DMS 273 (cell line): ENCODE results near the gene USP47.

Source experiments
- DNase-seq: peaks from one replicate; lab custom pipeline; 2025; ENCODE audit not compliant: unreplicated experiment; lab: John Stamatoyannopoulos, UW

USP47 gene

GRCh38 chr11:11965656-11966353 lies 124.0 kb downstream of the USP47 start:
- no peak for DNase-seq

- DNase-seq = no peak
Observed at GRCh38 chr11:11966354-11966741, 124.6 kb downstream of the USP47 start.

GRCh38 chr11:11966826-11967668 lies 125.3 kb downstream of the USP47 start:
- DNase-seq = peak; percentile 83

DNA sequence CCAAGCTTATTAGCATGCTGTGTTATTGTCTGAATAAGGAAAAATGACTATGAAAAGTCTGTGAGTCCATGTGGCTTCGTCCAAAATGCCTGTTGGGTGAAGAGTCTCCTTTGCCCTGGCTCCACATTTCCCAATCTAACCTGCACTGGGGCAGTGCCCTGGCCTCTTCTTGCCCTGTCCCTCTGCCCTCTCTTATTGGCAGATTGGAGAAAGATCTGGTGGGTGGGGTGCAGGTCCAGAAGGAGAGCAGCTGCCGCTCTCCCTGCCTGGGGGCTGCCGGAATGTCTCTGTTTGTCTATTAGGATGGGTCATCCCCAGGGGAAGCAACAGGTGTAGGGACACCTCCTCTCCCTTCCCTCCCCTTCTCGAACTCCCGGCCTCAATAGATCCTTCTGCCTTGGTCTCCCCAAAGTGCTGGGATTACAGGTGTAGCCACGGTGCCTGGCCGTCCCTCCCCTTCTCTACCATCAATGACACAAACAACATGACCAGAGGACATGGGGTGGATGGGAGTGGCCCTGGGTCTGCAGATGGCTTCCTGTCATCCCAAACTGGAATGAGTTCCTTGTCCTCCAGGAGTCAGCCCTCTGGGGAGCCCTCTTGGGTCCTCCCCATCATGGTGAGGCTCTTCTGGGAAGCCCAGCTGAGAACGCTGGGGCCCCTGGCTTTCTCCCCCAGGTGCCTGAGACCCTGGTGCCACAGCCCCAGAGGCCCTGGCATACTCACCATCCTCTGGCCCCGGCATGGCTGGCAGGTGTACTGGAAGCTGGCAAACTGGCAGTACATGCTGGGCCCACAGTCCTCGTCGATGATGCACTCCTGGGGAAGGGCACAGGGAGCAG lies 126.1 kb downstream of the USP47 start:
- peak; percentile 79 for DNase-seq

- DNase-seq = peak; percentile 94
Observed at GRCh38 chr11:11968511-11969280, 126.9 kb downstream of the USP47 start.

DNA sequence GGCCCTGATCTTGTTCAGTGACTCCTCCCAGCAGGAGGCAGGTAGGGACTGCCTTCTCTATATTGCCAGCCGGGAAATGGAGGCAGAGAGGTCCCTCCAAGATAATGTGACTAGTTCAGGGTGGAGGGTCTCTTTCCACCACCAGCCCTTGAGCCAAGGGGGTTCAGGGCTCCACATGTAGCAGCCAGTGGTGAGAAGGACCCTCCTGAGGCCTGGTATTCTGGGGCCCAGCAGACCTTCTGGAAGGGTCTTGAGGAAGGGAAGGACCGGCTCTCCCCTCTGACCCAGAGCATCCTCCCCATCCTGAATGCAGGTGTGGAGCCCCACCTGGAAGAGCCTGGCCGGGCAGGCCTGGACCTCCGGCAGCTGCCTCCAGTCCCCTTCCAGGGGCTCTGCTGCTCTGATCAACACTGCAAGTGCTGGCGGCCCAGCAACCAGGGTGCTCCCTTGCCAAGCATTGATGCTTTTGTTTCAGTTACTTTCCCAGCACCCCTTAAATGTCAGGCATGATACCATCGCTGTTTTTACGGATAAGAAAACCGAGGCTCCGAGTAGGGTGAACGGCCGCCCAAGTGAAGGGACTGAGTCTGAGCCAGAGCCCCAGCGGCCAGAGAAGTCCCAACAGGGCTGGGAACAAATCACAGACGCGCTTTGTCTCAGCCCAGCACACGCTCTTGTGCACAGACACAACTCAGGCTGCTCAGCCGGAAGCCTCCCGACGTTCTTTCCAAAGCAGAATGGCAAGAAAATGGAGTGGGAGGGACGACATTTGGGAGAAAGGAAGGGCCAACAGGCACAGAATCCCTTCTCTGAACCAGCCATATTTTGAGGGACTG lies 127.8 kb downstream of the USP47 start:
- DNase-seq = no peak

DNA sequence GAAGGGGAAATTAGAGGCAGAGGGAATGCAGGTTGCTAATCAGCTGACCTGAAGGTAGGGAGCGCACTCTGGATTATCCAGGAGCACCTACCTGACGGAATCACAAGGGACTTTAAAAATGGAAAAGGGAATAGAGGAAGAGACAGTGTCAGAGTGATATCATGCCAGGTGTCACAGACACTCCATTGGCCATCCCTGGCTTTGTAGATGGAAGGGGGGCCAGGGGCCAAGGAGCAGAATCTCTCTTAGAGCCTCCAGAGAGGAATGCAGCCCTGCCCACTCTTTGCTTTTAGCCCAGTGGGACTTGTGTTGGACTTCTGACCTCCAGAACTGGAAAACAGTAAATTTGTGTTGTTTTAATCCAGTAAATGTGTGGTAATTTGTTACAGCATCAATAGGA lies 128.8 kb downstream of the USP47 start:
- no peak for DNase-seq

- DNase-seq = peak; percentile 87
Observed at GRCh38 chr11:11971906-11972547, 130.3 kb downstream of the USP47 start.

GRCh38 chr11:11972730-11973341 lies 131.1 kb downstream of the USP47 start:
- no peak for DNase-seq

DNA sequence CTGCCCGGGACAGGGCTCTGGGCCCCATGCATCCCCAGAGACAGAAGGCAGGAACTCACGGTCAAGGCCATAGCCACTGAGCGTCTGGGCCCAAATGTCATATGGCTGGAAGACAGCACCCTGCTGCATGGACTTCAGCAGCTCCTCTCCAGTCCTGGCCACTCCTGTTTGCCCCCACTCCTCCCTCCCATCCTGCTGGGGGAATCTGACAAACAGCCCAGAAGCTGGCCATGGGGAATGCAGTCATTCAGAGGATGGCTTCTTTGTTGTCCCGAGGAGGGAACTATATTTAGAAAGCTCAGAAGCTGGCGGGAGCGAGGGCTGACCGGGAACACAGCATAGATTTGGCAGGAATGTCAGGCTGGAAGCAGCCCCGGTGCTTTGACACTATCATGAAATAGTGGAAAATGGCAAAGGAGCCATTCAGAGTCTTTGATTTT lies 131.6 kb downstream of the USP47 start:
- peak; percentile 31 for DNase-seq

DNA sequence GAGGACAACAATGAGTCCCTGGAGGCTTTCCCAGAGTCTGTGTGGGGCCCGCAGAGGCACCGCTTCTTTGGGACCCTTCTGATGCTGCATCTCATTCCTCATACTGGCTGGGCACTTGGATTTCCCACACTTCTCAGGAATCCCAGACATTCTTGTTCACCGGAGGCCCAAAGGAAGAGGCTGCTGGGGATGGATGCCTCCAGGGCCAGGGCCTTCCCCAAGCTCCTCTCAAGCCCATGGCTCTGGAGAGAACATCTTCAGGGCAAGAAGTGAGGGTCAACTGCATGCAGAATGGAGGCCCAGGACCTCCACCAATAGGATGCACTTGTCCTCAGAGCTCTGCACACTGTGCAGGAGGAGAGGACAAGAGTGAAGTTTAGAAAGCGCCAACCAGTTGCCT lies 132.1 kb downstream of the USP47 start:
- DNase-seq = no peak

DNA sequence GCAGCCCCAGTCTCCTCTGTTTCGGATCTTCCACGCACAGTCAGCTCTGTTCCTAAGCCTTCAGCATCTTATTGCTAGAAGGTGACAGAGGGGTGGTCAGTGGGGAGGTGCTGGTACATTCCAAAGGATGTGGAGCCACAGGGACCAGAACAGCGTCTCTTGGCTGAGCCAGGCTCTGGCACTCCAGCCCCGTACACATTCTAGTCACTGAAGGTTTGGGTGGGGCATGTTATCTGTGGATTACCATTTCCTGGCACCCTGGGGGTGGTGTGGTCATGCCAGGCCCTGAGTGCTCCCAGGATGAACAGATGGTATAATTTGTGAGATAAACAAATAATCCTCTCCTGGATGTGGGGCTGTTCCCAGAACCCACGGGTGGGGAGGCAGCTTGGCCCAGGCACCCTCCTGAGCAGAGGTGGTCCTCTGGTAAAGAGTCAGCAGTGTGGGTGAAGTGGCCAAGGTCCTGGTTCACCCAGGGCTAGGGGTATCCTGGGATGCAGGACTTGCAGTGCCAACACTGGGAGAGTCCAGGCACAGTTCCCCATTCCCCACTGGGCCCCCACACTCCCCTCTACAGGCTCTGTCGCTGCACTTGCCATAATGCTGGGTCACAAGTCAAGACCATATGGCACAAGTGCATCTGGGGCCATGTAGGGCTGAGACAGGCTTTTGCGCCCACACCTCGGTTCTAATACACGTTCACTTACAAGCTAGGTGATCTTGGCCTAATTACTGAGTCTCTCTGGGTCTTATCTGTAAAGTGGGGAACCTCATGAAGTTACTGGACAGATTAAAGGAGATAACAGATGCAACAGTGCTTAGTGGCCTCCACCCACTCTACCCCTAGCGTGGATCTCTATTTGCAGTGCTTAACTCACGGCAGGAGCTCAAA lies 133.7 kb downstream of the USP47 start:
- DNase-seq = peak; percentile 85

DNA sequence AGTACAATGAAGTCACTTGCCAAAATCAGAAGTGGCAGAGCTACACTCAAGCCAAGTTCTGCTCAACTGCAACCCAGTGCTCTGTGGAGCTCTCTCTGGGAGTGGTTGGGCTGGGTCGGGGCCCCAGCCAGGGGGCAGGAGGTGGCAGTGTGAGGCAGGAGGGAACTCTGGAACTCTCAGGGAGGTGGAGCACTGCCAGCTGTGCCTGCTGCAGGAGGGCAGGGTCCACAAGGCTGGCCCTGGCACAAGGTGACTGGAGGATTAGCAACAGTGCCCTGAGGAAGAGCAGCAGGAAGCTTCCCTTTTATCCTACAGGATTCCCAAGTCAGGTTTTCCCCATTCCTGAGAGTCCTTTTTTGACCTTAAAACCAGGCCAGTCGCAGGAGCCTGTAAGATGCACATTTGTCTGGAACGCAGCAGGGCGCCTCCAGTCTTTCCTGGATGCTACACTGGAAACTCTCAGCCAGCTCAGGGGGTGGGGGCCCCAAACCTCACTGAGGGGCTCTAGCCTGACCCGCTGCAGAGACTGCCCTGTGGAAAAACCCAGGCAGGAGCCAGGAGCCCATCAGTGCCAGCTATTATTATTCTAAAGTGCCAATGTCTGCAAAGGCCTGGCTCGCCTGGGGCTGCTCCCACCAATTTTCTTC lies 134.8 kb downstream of the USP47 start:
- DNase-seq = peak; percentile 64

DNA sequence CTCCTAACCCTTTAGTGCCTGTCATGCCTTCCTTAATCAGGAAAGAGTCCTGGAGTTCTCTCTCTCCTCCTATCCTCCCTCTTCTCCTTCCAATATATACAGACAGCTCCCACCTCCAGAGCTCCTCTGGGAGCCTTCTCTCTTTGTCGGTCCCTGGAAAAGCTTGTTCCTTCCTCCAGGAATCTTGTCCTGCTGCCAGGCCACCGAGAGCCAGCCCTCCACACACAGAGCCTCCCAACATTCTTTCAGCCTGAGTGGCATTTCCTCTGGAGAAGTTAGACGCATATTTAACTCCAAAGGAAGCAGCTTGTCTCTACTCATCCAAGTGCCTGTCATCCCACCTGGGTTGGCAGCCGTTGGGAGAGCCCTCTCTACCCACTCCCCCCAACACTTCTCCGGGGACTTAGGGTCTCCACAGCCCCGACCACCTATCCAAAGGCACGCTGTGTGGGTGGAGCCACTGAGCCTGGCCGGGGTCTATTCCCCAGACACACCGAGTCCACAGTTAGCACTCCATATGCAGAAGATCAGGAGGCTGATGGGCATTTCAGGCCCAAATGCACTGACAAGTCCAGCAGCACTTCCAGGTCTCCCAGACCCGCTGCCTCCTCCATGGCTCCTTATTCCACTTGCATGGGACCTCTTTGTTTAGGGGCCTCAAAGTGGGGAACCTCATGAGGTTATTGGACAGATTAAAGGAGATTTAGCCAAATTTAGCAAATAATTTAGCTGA lies 135.6 kb downstream of the USP47 start:
- DNase-seq = peak; percentile 66

DNA sequence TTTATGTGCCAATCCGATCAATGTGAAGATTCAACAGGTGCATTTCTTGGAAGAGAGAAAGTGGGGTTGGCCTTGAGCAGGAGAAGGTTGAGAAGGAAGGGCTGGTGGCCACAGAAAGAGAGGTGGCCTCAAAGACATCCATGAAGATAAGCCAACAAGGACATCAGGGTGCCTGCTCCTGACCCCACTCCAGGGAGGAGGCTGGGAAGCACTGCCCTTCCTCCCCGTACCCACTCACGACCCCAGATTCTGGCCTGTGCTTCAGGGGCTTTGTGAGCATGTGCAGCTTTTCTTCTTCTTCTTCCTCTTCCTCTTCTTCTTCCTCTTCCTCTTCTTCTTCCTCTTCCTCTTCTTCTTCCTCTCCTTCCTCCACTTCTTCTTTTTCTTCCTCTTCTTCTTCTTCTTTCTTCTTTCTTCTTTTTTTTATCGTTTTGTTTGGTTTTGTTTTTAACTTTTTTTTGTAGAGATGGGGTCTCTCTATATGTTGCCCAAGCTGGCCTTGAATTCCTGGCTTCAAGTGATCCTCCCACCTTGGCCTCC lies 136.4 kb downstream of the USP47 start:
- DNase-seq = no peak

DNA sequence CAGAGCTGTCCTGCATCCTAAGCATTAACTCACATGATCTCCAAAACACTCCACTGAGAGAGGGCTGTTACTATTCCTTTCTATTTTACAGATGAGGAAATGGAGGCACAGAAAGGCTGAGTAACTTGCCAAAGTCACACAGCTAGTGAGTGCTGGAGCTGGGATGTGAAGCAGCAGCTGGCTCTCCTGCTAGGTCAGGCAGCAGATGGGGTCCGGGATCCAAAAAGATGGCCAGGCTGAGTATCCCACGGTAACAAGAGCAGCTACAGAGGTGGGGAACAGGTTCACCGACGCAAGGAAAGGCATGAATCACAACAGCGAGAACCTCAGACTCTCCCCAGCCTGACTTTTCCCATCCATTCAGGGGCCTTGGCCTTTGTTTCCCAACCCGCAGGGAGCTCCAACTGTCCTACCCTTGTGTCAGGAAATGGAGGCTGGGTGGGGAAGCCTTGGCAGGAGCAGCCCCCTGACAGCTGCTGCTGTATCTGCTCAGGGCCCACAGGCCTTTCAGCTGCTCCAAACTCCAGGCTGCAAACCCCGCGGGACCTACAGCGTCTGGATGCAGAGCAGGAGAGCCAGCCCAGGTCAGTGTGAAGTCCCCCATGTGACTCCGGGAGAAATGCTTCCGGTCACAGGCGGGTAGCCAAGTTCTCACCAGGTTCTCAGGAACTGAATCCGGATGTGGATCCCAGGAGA lies 137.2 kb downstream of the USP47 start:
- peak; percentile 96 for DNase-seq
